Neural crest cell (in vitro differentiated cells): ENCODE results near the gene TNFRSF13B. TPM values are rescaled to one million over a fixed set of nuclear protein-coding genes. Genes with fewer than 3 reads are reported as not detected.
A peak's percentile ranks its signal among the peaks of the same experiment; 100 is the strongest.

Experiments used
- DNase-seq: peaks from one replicate; pipeline ENCODE4 v3.0.0; 2021; ENCODE audit warnings: low read depth, mixed read lengths, low spot score
- H3K27ac Mint-ChIP-seq: one replicate; pipeline ENCODE4 v1.8.0; 2021; ENCODE audit warnings: mild to moderate bottlenecking, mixed read lengths; ENCODE audit not compliant: unreplicated experiment
- H3K27me3 Mint-ChIP-seq: 2 replicates; pipeline ENCODE4 v1.8.0; 2021; ENCODE audit warnings: low read depth, mild to moderate bottlenecking, mixed read lengths
- H3K36me3 Mint-ChIP-seq: 2 replicates; pipeline ENCODE4 v1.8.0; 2021; ENCODE audit warnings: low read depth, mild to moderate bottlenecking, mixed read lengths
- H3K4me1 Mint-ChIP-seq: 2 replicates; pipeline ENCODE4 v1.8.0; 2021; ENCODE audit warnings: mixed read lengths
- H3K4me3 Mint-ChIP-seq: one replicate; pipeline ENCODE4 v1.8.0; 2021; ENCODE audit warnings: mild to moderate bottlenecking, mixed read lengths
- H3K9me3 Mint-ChIP-seq: 2 replicates; pipeline ENCODE4 v1.8.0; 2021; ENCODE audit warnings: mixed read lengths
- CTCF ChIP-seq: fragments of 200-600 bp; sonication (generic); conservative IDR thresholded peaks from 2 replicates; pipeline ENCODE4 v1.5.0; 2021; ENCODE audit warnings: antibody characterized with exemption, mild to moderate bottlenecking
- total RNA-seq: library from RNA; stranded (reverse); gene quantifications from 2 replicates; pipeline ENCODE4 v1.2.1, GENCODE V29; 2021

The TNFRSF13B gene
- total RNA-seq, 1 donor from 2014 or later, result not detected

GRCh38 chr17:16930571-16931317, 41.2 kb downstream of the TNFRSF13B start:
- DNase-seq, result no peak
- Mint-ChIP-seq H3K9me3 (no peaks in the 10 kb centered on the region), H3K4me1 (no peaks in the 10 kb centered on the region), H3K27ac (no peak overlapping the region), H3K4me3 (no peak overlapping the region), H3K36me3 (no peaks in the 10 kb centered on the region), H3K27me3 (no peaks in the 10 kb centered on the region)
- TF ChIP-seq CTCF, result no peak

GRCh38 chr17:16929757-16930520, 42.0 kb downstream of the TNFRSF13B start:
- Mint-ChIP-seq H3K9me3 (no peaks in the 10 kb centered on the region), H3K27me3 (no peaks in the 10 kb centered on the region), H3K4me3 (no peak overlapping the region), H3K36me3 (no peaks in the 10 kb centered on the region), H3K27ac (peak overlapping the region; percentile 71), H3K4me1 (no peaks in the 10 kb centered on the region)
- no peak for DNase-seq
- no peak for TF ChIP-seq CTCF

- no peak for TF ChIP-seq CTCF
- Mint-ChIP-seq H3K27ac (peak overlapping the region; percentile 62), H3K36me3 (no peaks in the 10 kb centered on the region)
These were observed 42.8 kb downstream of the TNFRSF13B start for GRCh38 chr17:16929035-16929680.

GRCh38 chr17:16928406-16929034, 43.4 kb downstream of the TNFRSF13B start:
- H3K27ac Mint-ChIP-seq, result peak overlapping the region; percentile 12
- no peaks in the 10 kb centered on the region for H3K36me3 Mint-ChIP-seq
- H3K27me3 Mint-ChIP-seq, result no peaks in the 10 kb centered on the region
- H3K4me1 Mint-ChIP-seq, result no peaks in the 10 kb centered on the region
- no peak overlapping the region for H3K4me3 Mint-ChIP-seq
- TF ChIP-seq CTCF, result no peak
- no peaks in the 10 kb centered on the region for H3K9me3 Mint-ChIP-seq
- DNase-seq, result no peak

More at GRCh38 chr17:16929035-16929680, 42.8 kb downstream of the TNFRSF13B start:
- H3K4me3 Mint-ChIP-seq, result no peak overlapping the region
- H3K9me3 Mint-ChIP-seq, result no peaks in the 10 kb centered on the region
- no peaks in the 10 kb centered on the region for H3K4me1 Mint-ChIP-seq
- no peaks in the 10 kb centered on the region for H3K27me3 Mint-ChIP-seq
- DNase-seq, result no peak

GRCh38 chr17:16927641-16928321, 44.1 kb downstream of the TNFRSF13B start:
- no peaks in the 10 kb centered on the region for H3K9me3 Mint-ChIP-seq
- no peaks in the 10 kb centered on the region for H3K4me1 Mint-ChIP-seq
- no peak overlapping the region for H3K27ac Mint-ChIP-seq
- no peaks in the 10 kb centered on the region for H3K36me3 Mint-ChIP-seq
- no peak for TF ChIP-seq CTCF
- no peak for DNase-seq
- H3K4me3 Mint-ChIP-seq, result no peak overlapping the region
- no peaks in the 10 kb centered on the region for H3K27me3 Mint-ChIP-seq
